OCI-LY1 (cell line): ENCODE measurements around the gene CEP112.

Source experiments
- H2AFZ ChIP-seq: fragments of 200-600 bp; sonication (generic), shearing (Covaris generic); 2 replicates; pipeline ENCODE4 v1.6.0; 2014; ENCODE audit warnings: antibody characterized with exemption, mild to moderate bottlenecking, low read length
- H3F3A ChIP-seq: fragments of 200-600 bp; sonication (generic), shearing (Covaris generic); 2 replicates; pipeline ENCODE4 v1.6.0; 2014; ENCODE audit warnings: mild to moderate bottlenecking, antibody characterized with exemption, low read length, moderate library complexity; ENCODE audit not compliant: insufficient read depth
- H3K27ac ChIP-seq: fragments of 200-600 bp; sonication (generic); 2 replicates; pipeline ENCODE4 v1.5.1; 2014; ENCODE audit warnings: low read length, mixed run types, mild to moderate bottlenecking, low read depth; ENCODE audit not compliant: poor library complexity, severe bottlenecking
- H3K27me3 ChIP-seq: fragments of 200-600 bp; sonication (generic); 2 replicates; pipeline ENCODE4 v1.6.0; 2014; ENCODE audit warnings: antibody characterized with exemption, mild to moderate bottlenecking, low read length, moderate library complexity; ENCODE audit not compliant: insufficient read depth
- H3K36me3 ChIP-seq: fragments of 200-600 bp; sonication (generic); 2 replicates; pipeline ENCODE4 v1.6.1; 2014; ENCODE audit warnings: mild to moderate bottlenecking, antibody characterized with exemption, low read length, moderate library complexity, mixed read lengths; ENCODE audit not compliant: insufficient read depth
- H3K4me1 ChIP-seq: fragments of 200-600 bp; sonication (generic); 2 replicates; pipeline ENCODE4 v1.5.1; 2014; ENCODE audit warnings: mild to moderate bottlenecking, low read length, moderate library complexity; ENCODE audit not compliant: insufficient read depth, severe bottlenecking
- H3K4me2 ChIP-seq: fragments of 200-600 bp; sonication (generic), shearing (Covaris generic); 2 replicates; pipeline ENCODE4 v1.6.1; 2014; ENCODE audit warnings: low read length
- H3K4me3 ChIP-seq: fragments of 200-600 bp; sonication (generic); 2 replicates; pipeline ENCODE4 v1.5.1; 2014; ENCODE audit warnings: low read length, low read depth, mild to moderate bottlenecking, mixed read lengths; ENCODE audit not compliant: poor library complexity, severe bottlenecking
- H3K79me2 ChIP-seq: fragments of 200-600 bp; shearing (Covaris generic); 2 replicates; pipeline ENCODE4 v1.6.1; 2016; ENCODE audit warnings: mixed run types, low read length, mixed read lengths; ENCODE audit not compliant: insufficient read depth
- H3K9ac ChIP-seq: fragments of 200-600 bp; sonication (generic), shearing (Covaris generic); 2 replicates; pipeline ENCODE4 v1.6.1; 2014; ENCODE audit warnings: mild to moderate bottlenecking, low read length, mixed read lengths
- H3K9me2 ChIP-seq: fragments of 200-600 bp; sonication (generic), shearing (Covaris generic); 2 replicates; pipeline ENCODE4 v1.6.1; 2014; ENCODE audit warnings: low read depth, mild to moderate bottlenecking, low read length, mixed read lengths
- H3K9me3 ChIP-seq: fragments of 200-600 bp; shearing (Covaris generic); 2 replicates; pipeline ENCODE4 v1.6.1; 2014; ENCODE audit warnings: low read length, mixed read lengths
- H4K20me1 ChIP-seq: fragments of 200-600 bp; sonication (generic), shearing (Covaris generic); 2 replicates; pipeline ENCODE4 v1.6.0; 2016; ENCODE audit warnings: mild to moderate bottlenecking, low read length; ENCODE audit not compliant: insufficient read depth
- CTCF ChIP-seq: fragments of 200-600 bp; sonication (generic), shearing (Covaris generic); IDR thresholded peaks from 2 replicates; pipeline ENCODE4 v1.5.1; 2017; ENCODE audit warnings: mild to moderate bottlenecking, antibody characterized with exemption, low read length, moderate library complexity, mixed read lengths
- EZH2 ChIP-seq: fragments of 200-600 bp; sonication (generic), shearing (Covaris generic); IDR thresholded peaks from 2 replicates; pipeline ENCODE4 v1.8.0; 2017; ENCODE audit warnings: borderline replicate concordance, mixed run types, mild to moderate bottlenecking, antibody characterized with exemption, low read length, moderate library complexity, mixed read lengths

CEP112 gene

GRCh38 chr17:65856865-65857264 lies 335.1 kb downstream of the CEP112 start:
- no peaks in the 10 kb centered on the region for H3K9me3 ChIP-seq
- no peaks in the 10 kb centered on the region for H3K4me1 ChIP-seq
- no peak overlapping the region for H2AFZ ChIP-seq
- TF ChIP-seq EZH2 (no peak), CTCF (no peak)
- H3K9ac ChIP-seq: no peak overlapping the region
- no peaks in the 10 kb centered on the region for H3K36me3 ChIP-seq
- no peak overlapping the region for H3K4me3 ChIP-seq
- H3K4me2 ChIP-seq: no peak overlapping the region
- no peaks in the 10 kb centered on the region for H3K27me3 ChIP-seq
- no peaks in the 10 kb centered on the region for H3F3A ChIP-seq
- H3K79me2 ChIP-seq: no peaks in the 10 kb centered on the region
- no peaks in the 10 kb centered on the region for H3K9me2 ChIP-seq
- H4K20me1 ChIP-seq: no peaks in the 10 kb centered on the region
- no peak overlapping the region for H3K27ac ChIP-seq

- Histone ChIP-seq H3K9me2 (no peaks in the 10 kb centered on the region), H3K36me3 (no peaks in the 10 kb centered on the region), H3F3A (no peaks in the 10 kb centered on the region), H3K4me2 (no peak overlapping the region), H2AFZ (no peak overlapping the region), H3K27ac (no peak overlapping the region), H3K9ac (no peak overlapping the region), H3K79me2 (no peaks in the 10 kb centered on the region), H3K4me1 (no peaks in the 10 kb centered on the region), H3K4me3 (no peak overlapping the region), H4K20me1 (no peaks in the 10 kb centered on the region), H3K9me3 (no peaks in the 10 kb centered on the region), H3K27me3 (no peaks in the 10 kb centered on the region)
- TF ChIP-seq EZH2: no peak
- no peak for TF ChIP-seq CTCF
These were observed 336.3 kb downstream of the CEP112 start for GRCh38 chr17:65855675-65856074.

DNA sequence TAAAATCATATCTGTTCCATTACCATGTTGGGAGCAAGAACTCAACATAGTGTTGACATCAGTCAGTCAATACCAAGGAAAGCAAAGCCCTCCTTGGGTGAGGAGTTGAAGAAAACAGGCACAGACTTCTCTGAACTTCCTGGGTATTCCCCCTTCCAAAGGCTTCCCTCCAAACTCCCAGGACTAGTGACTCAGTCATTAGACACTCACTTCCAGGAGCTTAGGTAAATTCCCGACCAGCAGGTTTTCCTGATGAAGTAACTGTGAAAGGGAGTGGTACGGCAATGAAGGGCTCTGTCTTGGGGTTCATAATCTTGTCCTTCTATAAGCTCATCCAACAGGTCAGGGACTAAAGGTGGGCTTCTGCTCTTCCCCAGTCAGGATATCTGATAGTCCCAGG lies 336.7 kb downstream of the CEP112 start:
- Histone ChIP-seq H2AFZ (no peak overlapping the region), H3K9me3 (no peaks in the 10 kb centered on the region), H3K79me2 (no peaks in the 10 kb centered on the region), H3K4me2 (no peak overlapping the region), H3K4me3 (no peak overlapping the region), H3K9ac (no peak overlapping the region), H3K4me1 (no peaks in the 10 kb centered on the region), H3K27ac (no peak overlapping the region), H3K9me2 (no peaks in the 10 kb centered on the region), H3K27me3 (no peaks in the 10 kb centered on the region), H4K20me1 (no peaks in the 10 kb centered on the region), H3F3A (no peaks in the 10 kb centered on the region), H3K36me3 (no peaks in the 10 kb centered on the region)
- TF ChIP-seq EZH2 (no peak), CTCF (no peak)
